Uterus (tissue), 4 donors: ENCODE data around the gene SEMA3E. TPM values are rescaled to one million over a fixed set of nuclear protein-coding genes. Genes with fewer than 3 reads are reported as not detected.

Source experiments
- DNase-seq, 2 donors: peaks; one replicate each; pipeline ENCODE4 v3.0.0-alpha.2; 2019 to 2020
- H3K27ac ChIP-seq, 2 donors: fragments of 200-600 bp; sonication (generic); 1 replicate in 1 of 2; 2 replicates in 1 of 2; pipeline ENCODE4 v1.5.1; 2016 to 2018
- H3K27me3 ChIP-seq, 2 donors: fragments of 200-600 bp; sonication (generic); one replicate each; pipeline ENCODE4 v1.5.1; 2018 to 2019; ENCODE audit warnings: control low read depth in 1 of 2
- H3K36me3 ChIP-seq, 2 donors: fragments of 200-600 bp; sonication (generic); one replicate each; pipeline ENCODE4 v1.5.1; 2019; ENCODE audit warnings: control low read depth in 1 of 2
- H3K4me1 ChIP-seq, 2 donors: fragments of 200-600 bp; sonication (generic); one replicate each; pipeline ENCODE4 v1.5.1; 2018 to 2019; ENCODE audit warnings: control low read depth in 1 of 2
- H3K4me3 ChIP-seq, 2 donors: fragments of 200-600 bp; sonication (generic); 1 replicate in 1 of 2; 2 replicates in 1 of 2; pipeline ENCODE4 v1.5.1; 2018 to 2019; ENCODE audit warnings: mild to moderate bottlenecking in 1 of 2
- H3K9me3 ChIP-seq, 2 donors: fragments of 200-600 bp; sonication (generic); one replicate each; pipeline ENCODE4 v1.5.1; 2019; ENCODE audit warnings: control low read depth in 1 of 2
- POLR2A ChIP-seq, 2 donors: fragments of 450-650 bp; IDR thresholded peaks; one replicate each; pipeline ENCODE4 v1.6.1; 2016; ENCODE audit warnings: antibody characterized with exemption in 2 of 2, mild to moderate bottlenecking in 1 of 2, moderate library complexity in 1 of 2
- intact Hi-C: fragments of 100-400 bp; cut with DNase I; formaldehyde crosslinking; loops from one replicate; pipeline ENCODE4 v1.15.1; 2023; ENCODE audit warnings: low total_unique reads
- total RNA-seq, 4 donors: library from RNA; depleted of rRNA in 3 of 4; stranded (reverse); fragments of >200 nt in 3 of 4; gene quantifications; one replicate each; pipeline versions ENCODE4 v1.1.0 to v1.2.4, GENCODE V29; 2014 to 2023
- TF ChIP-seq, protein P1 (sequence below), 4 experiments: fragments of 200-600 bp in 2 of 4; fragments of 450-650 bp in 2 of 4; sonication (generic) in 2 of 4; IDR thresholded peaks; one replicate each; pipeline ENCODE4 v1.5.1; 2016 to 2019; ENCODE audit warnings: antibody characterized with exemption in 4 of 4, mild to moderate bottlenecking in 2 of 4, moderate library complexity in 1 of 4
- donor health status: DM: yes; HTN: yes; CAD: no.

SEMA3E gene
- total RNA-seq, 4 donors from 2014 or later = 0.77 to 15.8 (median 2.2) TPM

GRCh38 chr7:83519240-83519639 lies 129.7 kb downstream of the SEMA3E start:
- H3K36me3 ChIP-seq = no peaks in the 10 kb centered on the region
- no peak overlapping the region for H3K4me3 ChIP-seq
- H3K27ac ChIP-seq = no peak overlapping the region
- no peaks in the 10 kb centered on the region for H3K9me3 ChIP-seq
- no peaks in the 10 kb centered on the region for H3K27me3 ChIP-seq
- no peak for DNase-seq
- intact Hi-C loops = no loop called here
- TF ChIP-seq POLR2A (IDR thresholded peaks at IDR 0.05) = no peak
- TF ChIP-seq, protein P1, sequence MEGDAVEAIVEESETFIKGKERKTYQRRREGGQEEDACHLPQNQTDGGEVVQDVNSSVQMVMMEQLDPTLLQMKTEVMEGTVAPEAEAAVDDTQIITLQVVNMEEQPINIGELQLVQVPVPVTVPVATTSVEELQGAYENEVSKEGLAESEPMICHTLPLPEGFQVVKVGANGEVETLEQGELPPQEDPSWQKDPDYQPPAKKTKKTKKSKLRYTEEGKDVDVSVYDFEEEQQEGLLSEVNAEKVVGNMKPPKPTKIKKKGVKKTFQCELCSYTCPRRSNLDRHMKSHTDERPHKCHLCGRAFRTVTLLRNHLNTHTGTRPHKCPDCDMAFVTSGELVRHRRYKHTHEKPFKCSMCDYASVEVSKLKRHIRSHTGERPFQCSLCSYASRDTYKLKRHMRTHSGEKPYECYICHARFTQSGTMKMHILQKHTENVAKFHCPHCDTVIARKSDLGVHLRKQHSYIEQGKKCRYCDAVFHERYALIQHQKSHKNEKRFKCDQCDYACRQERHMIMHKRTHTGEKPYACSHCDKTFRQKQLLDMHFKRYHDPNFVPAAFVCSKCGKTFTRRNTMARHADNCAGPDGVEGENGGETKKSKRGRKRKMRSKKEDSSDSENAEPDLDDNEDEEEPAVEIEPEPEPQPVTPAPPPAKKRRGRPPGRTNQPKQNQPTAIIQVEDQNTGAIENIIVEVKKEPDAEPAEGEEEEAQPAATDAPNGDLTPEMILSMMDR (IDR thresholded peaks at IDR 0.05) = no peak
- no peaks in the 10 kb centered on the region for H3K4me1 ChIP-seq

DNA sequence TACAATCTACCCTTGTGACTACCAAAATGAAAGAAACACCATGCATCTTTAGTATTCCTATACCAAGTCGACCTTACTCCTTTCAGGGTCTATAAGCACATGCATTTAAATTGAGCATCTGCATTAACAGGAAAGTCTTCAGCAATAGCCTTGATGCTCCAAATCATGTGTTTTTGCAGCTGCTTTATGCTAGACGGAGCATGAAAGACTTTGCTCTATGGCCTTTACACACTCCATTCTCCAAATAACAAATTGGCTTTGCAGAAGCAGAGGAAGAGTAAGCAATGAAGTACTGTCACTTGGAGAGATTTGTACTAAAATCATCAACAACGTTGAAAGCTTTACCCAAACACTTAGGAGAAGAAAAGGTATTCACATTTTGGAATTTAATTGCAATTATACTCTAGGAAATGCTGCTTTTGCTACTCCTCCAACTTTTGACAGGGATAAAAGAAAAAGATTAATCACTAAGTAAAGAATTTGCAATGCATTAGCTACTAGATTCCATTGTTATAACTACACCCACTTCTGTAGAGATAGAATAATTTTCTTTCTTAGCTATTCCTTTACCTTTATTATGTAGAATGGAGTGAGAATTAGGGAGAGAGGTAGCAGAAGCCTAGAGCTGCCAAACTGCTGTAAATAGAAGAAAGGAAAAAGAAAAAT lies 131.8 kb downstream of the SEMA3E start:
- no peak for TF ChIP-seq POLR2A (IDR thresholded peaks at IDR 0.05)
- TF ChIP-seq, protein P1 (IDR thresholded peaks at IDR 0.05) = no peak
- intact Hi-C loops = no loop called here
- DNase-seq = no peak
- Histone ChIP-seq H3K27me3 (no peaks in the 10 kb centered on the region), H3K4me3 (no peak overlapping the region), H3K4me1 (no peaks in the 10 kb centered on the region), H3K9me3 (no peaks in the 10 kb centered on the region), H3K36me3 (no peaks in the 10 kb centered on the region), H3K27ac (no peak overlapping the region)

- no peaks in the 10 kb centered on the region for H3K36me3 ChIP-seq
- no peak overlapping the region for H3K27ac ChIP-seq
- no peak overlapping the region for H3K4me3 ChIP-seq
- intact Hi-C loops = no loop called here
- H3K9me3 ChIP-seq = no peaks in the 10 kb centered on the region
- DNase-seq = no peak
- no peaks in the 10 kb centered on the region for H3K4me1 ChIP-seq
- TF ChIP-seq, protein P1 (IDR thresholded peaks at IDR 0.05) = no peak
- no peak for TF ChIP-seq POLR2A (IDR thresholded peaks at IDR 0.05)
- H3K27me3 ChIP-seq = no peaks in the 10 kb centered on the region
These were observed 134.0 kb downstream of the SEMA3E start for GRCh38 chr7:83514977-83515376.

- TF ChIP-seq POLR2A (IDR thresholded peaks at IDR 0.05) = no peak
- TF ChIP-seq, protein P1 (IDR thresholded peaks at IDR 0.05) = no peak
- intact Hi-C loops = no loop called here
These were observed 139.5 kb downstream of the SEMA3E start for GRCh38 chr7:83509255-83510021.

GRCh38 chr7:83504330-83504729 lies 144.6 kb downstream of the SEMA3E start:
- intact Hi-C loops = no loop called here
- TF ChIP-seq, protein P1 (IDR thresholded peaks at IDR 0.05) = no peak
- no peak for TF ChIP-seq POLR2A (IDR thresholded peaks at IDR 0.05)
- no peak overlapping the region for H3K4me3 ChIP-seq
- H3K9me3 ChIP-seq = no peaks in the 10 kb centered on the region
- H3K27ac ChIP-seq = no peak overlapping the region
- no peaks in the 10 kb centered on the region for H3K4me1 ChIP-seq
- DNase-seq = no peak
- H3K27me3 ChIP-seq = no peaks in the 10 kb centered on the region
- H3K36me3 ChIP-seq = no peaks in the 10 kb centered on the region

More at GRCh38 chr7:83509255-83510021, 139.5 kb downstream of the SEMA3E start:
- Histone ChIP-seq H3K9me3 (no peaks in the 10 kb centered on the region), H3K36me3 (no peaks in the 10 kb centered on the region), H3K27me3 (no peaks in the 10 kb centered on the region), H3K27ac (no peak overlapping the region), H3K4me1 (no peaks in the 10 kb centered on the region), H3K4me3 (no peak overlapping the region)
- DNase-seq = no peak
